OCI-LY7 (cell line): ENCODE data around the gene EIF3C. TPM values are rescaled to one million over a fixed set of nuclear protein-coding genes. Genes with fewer than 3 reads are reported as not detected.
A peak's percentile ranks its signal among the peaks of the same experiment; 100 is the strongest.
"Not testable (repeated sequence)": the region's sequence is repeated elsewhere in the genome, so short reads cannot be mapped to it uniquely, and the experiment has no call there.

ENCODE experiments used
- Bru-seq: library from RNA; stranded (reverse); fragments of 400-500 nt; gene quantifications from one replicate; lab custom pipeline; 2021; lab: Mats Ljungman, UMichigan
- BruChase-seq, 2 experiments: library from RNA; stranded (reverse); fragments of 400-500 nt; gene quantifications; one replicate each; lab custom pipeline; 2021; lab: Mats Ljungman, UMichigan
- BruUV-seq: library from RNA; stranded (reverse); fragments of 400-500 nt; replicated peaks from 2 replicates; lab custom pipeline; 2021; lab: Mats Ljungman, UMichigan
- CTCF ChIA-PET: fragments of 300-600 bp; sonication (Branson Sonifier 250); formaldehyde crosslinking; loops from one replicate; lab custom pipeline; 2022; ENCODE audit warnings: antibody characterized with exemption; ENCODE audit not compliant: unreplicated experiment; lab: Charles Lee
- POLR2A ChIA-PET: fragments of 300-600 bp; sonication (Branson Sonifier 250); formaldehyde crosslinking; loops from one replicate; lab custom pipeline; 2022; ENCODE audit warnings: antibody characterized with exemption; lab: Charles Lee
- DNase-seq: peaks from one replicate; pipeline ENCODE4 v3.0.0-alpha.2; 2015; ENCODE audit warnings: low spot score
- H2AFZ ChIP-seq: fragments of 200-600 bp; sonication (generic), shearing (Covaris generic); 2 replicates; pipeline ENCODE4 v1.6.1; 2014; ENCODE audit warnings: mild to moderate bottlenecking, antibody characterized with exemption, low read length, moderate library complexity
- H3K27ac ChIP-seq: fragments of 200-600 bp; sonication (generic); 2 replicates; pipeline ENCODE4 v1.5.1; 2014; ENCODE audit warnings: mixed run types, low read depth, mild to moderate bottlenecking, moderate library complexity, low read length, inconsistent platforms; ENCODE audit not compliant: poor library complexity, severe bottlenecking
- H3K36me3 ChIP-seq: fragments of 200-600 bp; sonication (generic); 2 replicates; pipeline ENCODE4 v1.6.1; 2014; ENCODE audit warnings: mild to moderate bottlenecking, antibody characterized with exemption, low read length, moderate library complexity, mixed read lengths; ENCODE audit not compliant: insufficient read depth
- H3K4me1 ChIP-seq: fragments of 200-600 bp; sonication (generic); 2 replicates; pipeline ENCODE4 v1.5.1; 2014; ENCODE audit warnings: mild to moderate bottlenecking, low read length; ENCODE audit not compliant: insufficient read depth, poor library complexity, severe bottlenecking
- H3K4me2 ChIP-seq: fragments of 200-600 bp; sonication (generic); 2 replicates; pipeline ENCODE4 v1.6.1; 2014; ENCODE audit warnings: mild to moderate bottlenecking, low read length
- H3K4me3 ChIP-seq: fragments of 200-600 bp; sonication (generic); 2 replicates; pipeline ENCODE4 v1.5.1; 2014; ENCODE audit warnings: mild to moderate bottlenecking, low read depth, low read length; ENCODE audit not compliant: poor library complexity, severe bottlenecking
- H3K79me2 ChIP-seq: fragments of 200-600 bp; sonication (generic); 2 replicates; pipeline ENCODE4 v1.6.1; 2016; ENCODE audit warnings: low read depth, mild to moderate bottlenecking, low read length, moderate library complexity, mixed read lengths; ENCODE audit not compliant: insufficient read depth
- H3K9me2 ChIP-seq: fragments of 200-600 bp; sonication (generic); 2 replicates; pipeline ENCODE4 v1.6.1; 2016; ENCODE audit warnings: mild to moderate bottlenecking, low read length, mixed read lengths; ENCODE audit not compliant: insufficient read depth
- H3K9me3 ChIP-seq: fragments of 200-600 bp; sonication (generic); 2 replicates; pipeline ENCODE4 v1.6.1; 2014; ENCODE audit warnings: mild to moderate bottlenecking, mixed run types, low read length, mixed read lengths
- H4K20me1 ChIP-seq: fragments of 200-600 bp; sonication (generic); 2 replicates; pipeline ENCODE4 v1.6.1; 2014; ENCODE audit warnings: mild to moderate bottlenecking, antibody characterized with exemption, low read length, moderate library complexity, mixed read lengths; ENCODE audit not compliant: insufficient read depth
- intact Hi-C: fragments of 100-400 bp; cut with micrococcal nuclease; formaldehyde crosslinking; loops from one replicate; pipeline ENCODE4 v1.10.0; 2022; ENCODE audit not compliant: unreplicated experiment
- long read RNA-seq: library from polyadenylated mRNA; stranded (forward); transcript quantifications from one replicate; pipeline ENCODE4 v2.0.0, GENCODE V29; 2022
- total RNA-seq, 2 experiments: library from RNA; depleted of rRNA in 1 of 2; stranded (reverse); fragments of >200 nt in 1 of 2; shearing (Covaris generic) in 1 of 2; gene quantifications; 2 replicates each; pipeline ENCODE4 v1.2.3, GENCODE V29; 2014 to 2022

EIF3C gene, protein sequence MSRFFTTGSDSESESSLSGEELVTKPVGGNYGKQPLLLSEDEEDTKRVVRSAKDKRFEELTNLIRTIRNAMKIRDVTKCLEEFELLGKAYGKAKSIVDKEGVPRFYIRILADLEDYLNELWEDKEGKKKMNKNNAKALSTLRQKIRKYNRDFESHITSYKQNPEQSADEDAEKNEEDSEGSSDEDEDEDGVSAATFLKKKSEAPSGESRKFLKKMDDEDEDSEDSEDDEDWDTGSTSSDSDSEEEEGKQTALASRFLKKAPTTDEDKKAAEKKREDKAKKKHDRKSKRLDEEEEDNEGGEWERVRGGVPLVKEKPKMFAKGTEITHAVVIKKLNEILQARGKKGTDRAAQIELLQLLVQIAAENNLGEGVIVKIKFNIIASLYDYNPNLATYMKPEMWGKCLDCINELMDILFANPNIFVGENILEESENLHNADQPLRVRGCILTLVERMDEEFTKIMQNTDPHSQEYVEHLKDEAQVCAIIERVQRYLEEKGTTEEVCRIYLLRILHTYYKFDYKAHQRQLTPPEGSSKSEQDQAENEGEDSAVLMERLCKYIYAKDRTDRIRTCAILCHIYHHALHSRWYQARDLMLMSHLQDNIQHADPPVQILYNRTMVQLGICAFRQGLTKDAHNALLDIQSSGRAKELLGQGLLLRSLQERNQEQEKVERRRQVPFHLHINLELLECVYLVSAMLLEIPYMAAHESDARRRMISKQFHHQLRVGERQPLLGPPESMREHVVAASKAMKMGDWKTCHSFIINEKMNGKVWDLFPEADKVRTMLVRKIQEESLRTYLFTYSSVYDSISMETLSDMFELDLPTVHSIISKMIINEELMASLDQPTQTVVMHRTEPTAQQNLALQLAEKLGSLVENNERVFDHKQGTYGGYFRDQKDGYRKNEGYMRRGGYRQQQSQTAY
- total RNA-seq (2014; rRNA removed; shearing (Covaris generic)) (259 and 284 TPM in 2 replicates), total RNA-seq (2022) (727 and 840 TPM in 2 replicates), Bru-seq, nascent RNA (percentile 50 among the genes with signal in this experiment), BruChase-seq, experiment 1, labeled RNA remaining after a 6-hour chase (percentile 61 among the genes with signal in this experiment), BruChase-seq, experiment 2, labeled RNA remaining after a 2-hour chase (percentile 56 among the genes with signal in this experiment)
- long read RNA-seq, transcript EIF3C-201 (21 exons, 3,145 nt) = major isoform, 566 of 742 reads
- long read RNA-seq, transcript EIF3C-211 (20 exons, 2,986 nt) = minor isoform, 30 of 742 reads
- long read RNA-seq, transcript EIF3C-207 (13 exons, 3,957 nt) = minor isoform, 15 of 742 reads
- long read RNA-seq, transcript EIF3C-202 (21 exons, 3,137 nt) = minor isoform, 24 of 742 reads
- long read RNA-seq, partial matches to known transcripts = 61 of 742 reads
- long read RNA-seq, other reads (novel, unspliced or antisense) = 36 of 742 reads

DNA sequence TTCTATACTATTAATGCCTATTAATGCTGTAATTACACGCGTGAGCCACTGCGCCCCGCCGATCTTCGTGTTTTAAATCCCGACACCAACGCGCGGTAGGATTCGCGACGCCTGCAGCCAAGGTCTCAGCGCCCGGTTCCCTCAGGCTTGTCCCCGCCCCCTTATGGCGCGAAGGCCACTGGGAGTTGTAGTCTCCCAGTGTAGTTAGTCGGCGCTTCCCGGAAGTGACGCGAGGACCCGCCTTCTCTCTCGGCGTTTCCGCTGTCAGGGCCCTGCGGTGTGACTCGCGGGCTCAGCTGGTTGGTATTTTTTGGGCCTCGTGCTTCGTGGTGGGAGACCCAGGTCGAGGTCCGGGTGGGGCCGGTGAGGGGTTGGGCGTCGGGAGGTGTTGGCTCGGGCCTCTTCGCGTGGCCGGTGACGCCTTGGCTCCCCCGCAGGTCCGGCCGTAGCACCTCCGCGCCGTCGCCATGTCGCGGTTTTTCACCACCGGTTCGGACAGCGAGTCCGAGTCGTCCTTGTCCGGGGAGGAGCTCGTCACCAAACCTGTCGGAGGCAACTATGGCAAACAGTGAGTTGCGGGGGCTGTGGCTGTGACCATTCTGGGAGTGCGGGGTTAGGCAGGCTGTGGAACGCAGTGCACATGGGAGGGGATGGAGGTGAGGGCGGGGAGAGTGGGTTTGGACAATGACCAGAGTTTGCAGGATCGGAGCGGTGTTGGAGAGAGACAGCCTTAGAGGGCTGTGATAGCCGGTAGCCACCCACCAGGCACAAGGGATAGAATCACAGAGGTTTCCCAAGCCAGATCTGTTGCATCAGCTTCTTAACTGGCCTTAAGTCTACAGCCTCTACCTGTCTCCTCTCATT is at the start of gene EIF3C:
EIF3C (plus strand) TSS at position 245 of the 864 bp plus-strand sequence; CDS start at position 468, 223 bp downstream.
- POLR2A ChIA-PET, H4K20me1 ChIP-seq, H3K9me3 ChIP-seq, intact Hi-C loops, BruUV-seq, H2AFZ ChIP-seq, CTCF ChIA-PET, H3K4me1 ChIP-seq, H3K79me2 ChIP-seq, H3K36me3 ChIP-seq, DNase-seq, H3K27ac ChIP-seq, H3K4me2 ChIP-seq, H3K4me3 ChIP-seq, H3K9me2 ChIP-seq: not testable (repeated sequence)

DNA sequence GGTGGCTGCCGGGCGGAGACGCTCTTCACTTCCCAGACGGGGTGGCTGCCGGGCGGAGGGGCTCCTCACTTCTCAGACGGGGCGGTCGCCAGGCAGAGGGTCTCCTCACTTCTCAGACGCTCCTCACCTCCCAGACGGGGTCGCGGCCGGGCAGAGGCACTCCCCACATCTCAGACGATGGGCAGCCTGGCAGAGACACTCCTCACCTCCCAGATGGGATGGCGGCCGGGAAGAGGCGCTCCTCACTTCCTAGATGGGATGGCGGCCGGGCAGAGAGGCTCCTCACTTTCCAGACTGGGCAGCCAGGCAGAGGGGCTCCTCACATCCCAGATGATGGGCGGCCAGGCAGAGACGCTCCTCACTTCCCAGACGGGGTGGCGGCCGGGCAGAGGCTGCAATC is 45.0 kb upstream of the EIF3C start:
- H3K4me3 ChIP-seq, H4K20me1 ChIP-seq, intact Hi-C loops, H3K36me3 ChIP-seq, H3K79me2 ChIP-seq, DNase-seq, H3K4me1 ChIP-seq, H3K9me2 ChIP-seq, H2AFZ ChIP-seq, H3K27ac ChIP-seq, H3K4me2 ChIP-seq, H3K9me3 ChIP-seq, BruUV-seq, CTCF ChIA-PET, POLR2A ChIA-PET: not testable (repeated sequence)

DNA sequence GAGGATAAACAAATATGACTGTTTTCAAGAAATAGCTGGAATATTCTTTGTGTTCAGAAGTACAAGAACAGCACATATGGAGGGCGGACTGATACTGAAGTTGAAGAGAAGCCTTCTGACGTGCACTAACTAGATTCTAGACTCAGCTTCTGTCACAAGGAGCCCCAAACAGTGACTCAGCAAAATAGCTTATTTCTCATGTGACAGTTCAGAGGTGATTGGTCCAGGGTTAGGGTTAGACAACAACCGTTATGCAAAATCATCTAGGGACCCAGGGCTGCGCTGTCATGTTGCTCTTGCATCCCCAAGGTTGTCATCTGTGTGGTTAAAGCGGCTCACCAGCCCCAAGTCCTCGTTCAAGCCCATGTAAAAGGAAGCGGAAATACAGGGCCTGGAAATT is 43.8 kb upstream of the EIF3C start:
- intact Hi-C loops, H3K4me1 ChIP-seq, H3K4me2 ChIP-seq, DNase-seq, H3K27ac ChIP-seq, CTCF ChIA-PET, H3K79me2 ChIP-seq, H3K9me3 ChIP-seq, H2AFZ ChIP-seq, H3K36me3 ChIP-seq, H4K20me1 ChIP-seq, POLR2A ChIA-PET, H3K9me2 ChIP-seq, BruUV-seq, H3K4me3 ChIP-seq: not testable (repeated sequence)

DNA sequence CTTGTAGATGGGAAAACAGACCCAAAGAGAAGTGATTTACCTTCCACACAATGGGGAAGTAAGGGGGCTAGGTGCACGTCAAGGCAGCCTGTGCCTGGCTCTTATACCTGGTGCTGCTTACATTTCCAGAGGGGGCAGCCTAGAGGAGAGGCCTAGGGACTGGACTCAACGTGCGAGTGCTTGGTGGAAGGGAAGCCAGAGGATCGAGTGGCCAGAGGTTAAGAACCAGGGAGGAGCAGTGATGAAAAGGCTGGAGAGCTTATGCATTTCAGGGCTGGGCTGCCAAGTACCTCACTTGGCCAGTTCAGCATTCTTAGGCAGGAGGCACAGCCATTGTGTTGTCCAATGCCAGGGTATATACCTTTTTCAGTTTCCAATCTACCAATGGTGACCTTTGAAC is 43.1 kb upstream of the EIF3C start:
- H3K9me2 ChIP-seq, intact Hi-C loops, H2AFZ ChIP-seq, H3K4me3 ChIP-seq, H3K36me3 ChIP-seq, H3K4me1 ChIP-seq, H3K9me3 ChIP-seq, H4K20me1 ChIP-seq, H3K79me2 ChIP-seq, BruUV-seq, H3K4me2 ChIP-seq, H3K27ac ChIP-seq, DNase-seq, POLR2A ChIA-PET, CTCF ChIA-PET: not testable (repeated sequence)

DNA sequence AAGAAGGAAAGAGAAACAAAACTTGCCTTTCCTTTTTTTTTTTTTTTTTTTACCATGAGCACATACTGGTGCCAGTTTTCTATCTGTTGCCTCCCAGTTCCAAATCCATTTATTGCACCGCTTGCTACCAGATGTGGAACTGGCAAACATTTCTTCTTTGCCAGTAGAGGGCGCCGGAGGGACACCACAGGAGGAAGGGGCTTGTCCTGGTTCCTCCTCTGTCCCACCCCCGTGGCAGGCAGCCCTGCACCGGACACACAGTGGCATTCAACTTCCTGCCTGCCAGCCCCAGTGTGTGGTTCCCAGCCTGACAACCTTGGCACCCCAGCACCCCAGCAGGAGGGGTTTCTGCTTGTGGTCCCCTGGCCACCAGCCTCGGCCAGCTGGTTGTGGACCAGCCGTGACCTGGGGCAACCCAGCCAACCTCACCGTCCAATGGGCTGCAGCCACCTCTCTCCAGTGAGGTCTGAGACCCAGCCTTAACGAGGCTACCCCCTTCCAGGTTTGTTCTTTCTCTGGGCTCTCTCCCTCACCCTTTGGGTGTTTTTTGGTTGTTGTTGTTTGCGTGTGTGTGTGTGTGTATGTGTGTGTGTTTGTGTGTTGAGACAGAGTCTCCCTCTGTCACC is 22.8 kb upstream of the EIF3C start:
- H3K4me1 ChIP-seq, DNase-seq, intact Hi-C loops, H3K36me3 ChIP-seq, H3K4me3 ChIP-seq, POLR2A ChIA-PET, H4K20me1 ChIP-seq, CTCF ChIA-PET, H2AFZ ChIP-seq, H3K9me2 ChIP-seq, H3K9me3 ChIP-seq, BruUV-seq, H3K27ac ChIP-seq, H3K4me2 ChIP-seq, H3K79me2 ChIP-seq: not testable (repeated sequence)
